ENCODE results near the gene CTSC. TPM values are rescaled to one million over a fixed set of nuclear protein-coding genes. Genes with fewer than 3 reads are reported as not detected.

CTSC gene
- total and polyA plus RNA-seq, 2 of the 13 experiments (the other 11 are each of a cell fraction or from before 2014, with no cell fraction given) = 144 to 210 TPM

DNA sequence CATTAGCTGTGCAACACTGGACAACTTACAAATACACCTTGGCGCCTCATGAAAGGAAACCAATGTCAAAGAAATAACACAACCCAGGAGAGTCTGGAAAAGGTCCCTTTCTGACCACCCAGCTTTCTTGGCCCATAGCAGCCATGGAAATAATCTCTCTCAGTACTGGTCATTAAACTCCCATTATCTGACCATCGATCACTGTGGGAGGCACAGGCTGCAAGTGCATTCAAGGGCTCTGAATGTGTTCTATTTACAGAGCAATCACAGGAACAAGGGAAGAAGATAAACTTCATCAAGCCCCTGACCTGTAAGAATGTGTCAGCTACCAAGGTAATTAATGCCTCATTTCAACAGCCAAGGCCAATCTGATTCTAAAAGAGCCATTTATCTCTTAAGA is 40.1 kb downstream of the CTSC start:
- no peak for TF ChIP-seq CC2D1A (CRISPR knock-in tag; IDR thresholded peaks at IDR 0.05)
- no peak for TF ChIP-seq MTA3 (CRISPR knock-in tag; IDR thresholded peaks at IDR 0.05)
- no peak for TF ChIP-seq MEIS2 (CRISPR knock-in tag; IDR thresholded peaks at IDR 0.05)
- no peak for TF ChIP-seq ZNF883 (CRISPR knock-in tag; IDR thresholded peaks at IDR 0.05; ENCODE audit: not compliant biosample characterization)
- no peak for TF ChIP-seq EEA1 (CRISPR knock-in tag; IDR thresholded peaks at IDR 0.05; ENCODE audit: borderline replicate concordance)
- TF ChIP-seq AGO2 (optimal IDR thresholded peaks at IDR 0.05; ENCODE audit: low read depth, low read length) = no peak
- TF ChIP-seq, protein P1, sequence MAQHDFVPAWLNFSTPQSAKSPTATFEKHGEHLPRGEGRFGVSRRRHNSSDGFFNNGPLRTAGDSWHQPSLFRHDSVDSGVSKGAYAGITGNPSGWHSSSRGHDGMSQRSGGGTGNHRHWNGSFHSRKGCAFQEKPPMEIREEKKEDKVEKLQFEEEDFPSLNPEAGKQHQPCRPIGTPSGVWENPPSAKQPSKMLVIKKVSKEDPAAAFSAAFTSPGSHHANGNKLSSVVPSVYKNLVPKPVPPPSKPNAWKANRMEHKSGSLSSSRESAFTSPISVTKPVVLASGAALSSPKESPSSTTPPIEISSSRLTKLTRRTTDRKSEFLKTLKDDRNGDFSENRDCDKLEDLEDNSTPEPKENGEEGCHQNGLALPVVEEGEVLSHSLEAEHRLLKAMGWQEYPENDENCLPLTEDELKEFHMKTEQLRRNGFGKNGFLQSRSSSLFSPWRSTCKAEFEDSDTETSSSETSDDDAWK (CRISPR knock-in tag; IDR thresholded peaks at IDR 0.05) = no peak
- TF ChIP-seq, protein P2, sequence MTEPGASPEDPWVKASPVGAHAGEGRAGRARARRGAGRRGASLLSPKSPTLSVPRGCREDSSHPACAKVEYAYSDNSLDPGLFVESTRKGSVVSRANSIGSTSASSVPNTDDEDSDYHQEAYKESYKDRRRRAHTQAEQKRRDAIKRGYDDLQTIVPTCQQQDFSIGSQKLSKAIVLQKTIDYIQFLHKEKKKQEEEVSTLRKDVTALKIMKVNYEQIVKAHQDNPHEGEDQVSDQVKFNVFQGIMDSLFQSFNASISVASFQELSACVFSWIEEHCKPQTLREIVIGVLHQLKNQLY (CRISPR knock-in tag; IDR thresholded peaks at IDR 0.05) = no peak
- no peak for TF ChIP-seq POGZ (CRISPR knock-in tag; IDR thresholded peaks at IDR 0.05)
- no peak overlapping the region for H3K4me2 ChIP-seq (ENCODE audit: low read depth, low read length)
- H2AFZ ChIP-seq (ENCODE audit: low read length) = no peak overlapping the region
- CTCF ChIA-PET (ENCODE audit: low intra/inter-chr PET ratio, low total read pairs) = no interaction called here
- ATAC-seq = no peak
- no TSS peak for BruUV-seq (replicated peaks)
- POLR2A ChIA-PET = no interaction called here
- FAIRE-seq = no peak
- no peak for DNase-seq (ENCODE audit: low spot score)
- no peaks in the 10 kb centered on the region for H3K9me3 ChIP-seq (ENCODE audit: low read length)
- intact Hi-C loops (cut with micrococcal nuclease; ENCODE audit: unreplicated experiment) = no loop called here
- in situ Hi-C loops (cut with HindIII; ENCODE audit: extremely low pct_ligation_motif_present, low pct_unique_long_range_greater_than_20kb) = no loop called here
- H3K9ac ChIP-seq (ENCODE audit: insufficient read depth, low read depth, low read length) = no peak overlapping the region
- H3K27ac ChIP-seq (ENCODE audit: extremely low read length, insufficient read depth, low read length) = no peak overlapping the region
- H3K27me3 ChIP-seq (ENCODE audit: control insufficient read depth in 1 of 2, insufficient read depth in 2 of 2, low read length in 2 of 2) = no peaks in the 10 kb centered on the region
- H3K4me3 ChIP-seq (replicated peaks in 1 of 3; ENCODE audit: insufficient read depth in 1 of 3, low read depth in 2 of 3, low read length in 3 of 3) = no peak overlapping the region
- peaks cover 14% of the 10 kb centered on the region for H3K4me1 ChIP-seq (ENCODE audit: insufficient read depth, low read length)
- H3K36me3 ChIP-seq (replicated peaks in 1 of 2; ENCODE audit: control insufficient read depth in 1 of 2, insufficient read depth in 2 of 2, low read length in 2 of 2) = peaks cover 1 to 15% of the 10 kb centered on the region in 2 experiments; a peak in 2 of 5 replicates
- no peaks in the 10 kb centered on the region for H3K79me2 ChIP-seq (ENCODE audit: insufficient read depth, low read length)
- no peaks in the 10 kb centered on the region for H4K20me1 ChIP-seq (ENCODE audit: insufficient read depth, low read length)
- 43% methylated on average over 2 of the region's 2 CpGs for WGBS (ENCODE audit: low lambda C conversion rate)
